ENCODE measurements around the gene AP4B1.

Gene AP4B1

GRCh38 chr1:113935970-113936369 lies 31.4 kb upstream of the AP4B1 start (continued):
- TF ChIP-seq TSHZ2 (CRISPR knock-in tag; IDR thresholded peaks at IDR 0.05), result no peak
- TF ChIP-seq BACH2 (CRISPR knock-in tag; IDR thresholded peaks at IDR 0.05; ENCODE audit: borderline replicate concordance), result no peak
- TF ChIP-seq GLIS3 (CRISPR knock-in tag; IDR thresholded peaks at IDR 0.05), result no peak
- TF ChIP-seq TCF4 (CRISPR knock-in tag; IDR thresholded peaks at IDR 0.05; ENCODE audit: borderline replicate concordance), result no peak
- TF ChIP-seq ZNF70 (CRISPR knock-in tag; IDR thresholded peaks at IDR 0.05), result no peak
- TF ChIP-seq ZC3H10 (CRISPR knock-in tag; IDR thresholded peaks at IDR 0.05), result no peak
- no peak for TF ChIP-seq ISL1 (CRISPR knock-in tag; IDR thresholded peaks at IDR 0.05)
- TF ChIP-seq ZNF565 (CRISPR knock-in tag; conservative IDR thresholded peaks at IDR 0.05; ENCODE audit: low read depth), result no peak
- no peak for TF ChIP-seq CSDC2 (CRISPR knock-in tag; IDR thresholded peaks at IDR 0.05)
- TF ChIP-seq ESRRG (CRISPR knock-in tag; IDR thresholded peaks at IDR 0.05), result no peak
- no peak for TF ChIP-seq ZNF8 (CRISPR knock-in tag; IDR thresholded peaks at IDR 0.05)

GRCh38 chr1:113935176-113935575 lies 30.6 kb upstream of the AP4B1 start:
- TF ChIP-seq PPARA (CRISPR knock-in tag; IDR thresholded peaks at IDR 0.05; ENCODE audit: borderline replicate concordance) (no peak), PATZ1 (CRISPR knock-in tag; IDR thresholded peaks at IDR 0.05; ENCODE audit: borderline replicate concordance) (no peak), ZFP3 (CRISPR knock-in tag; IDR thresholded peaks at IDR 0.05) (no peak)
- ATAC-seq, result no peak

GRCh38 chr1:113934511-113935055 lies 30.0 kb upstream of the AP4B1 start:
- TF ChIP-seq CSRNP3 (CRISPR knock-in tag; IDR thresholded peaks at IDR 0.05) (no peak), POU6F1 (CRISPR knock-in tag; IDR thresholded peaks at IDR 0.05; ENCODE audit: borderline replicate concordance, low read depth) (no peak), OSR1 (CRISPR knock-in tag; IDR thresholded peaks at IDR 0.05) (no peak), ZNF565 (CRISPR knock-in tag; conservative IDR thresholded peaks at IDR 0.05; ENCODE audit: low read depth) (no peak), GLIS3 (CRISPR knock-in tag; IDR thresholded peaks at IDR 0.05) (no peak), CREB5 (CRISPR knock-in tag; IDR thresholded peaks at IDR 0.05; ENCODE audit: low read depth) (no peak), TCF4 (CRISPR knock-in tag; IDR thresholded peaks at IDR 0.05; ENCODE audit: borderline replicate concordance) (no peak), ISL1 (CRISPR knock-in tag; IDR thresholded peaks at IDR 0.05) (no peak), TOX (CRISPR knock-in tag; IDR thresholded peaks at IDR 0.05; ENCODE audit: borderline replicate concordance) (no peak), ZFP30 (CRISPR knock-in tag; IDR thresholded peaks at IDR 0.05) (no peak)
- no peak for ATAC-seq

- no peak for ATAC-seq
- TF ChIP-seq TCF4 (CRISPR knock-in tag; IDR thresholded peaks at IDR 0.05; ENCODE audit: borderline replicate concordance) (no peak), GLIS3 (CRISPR knock-in tag; IDR thresholded peaks at IDR 0.05) (no peak), POU6F1 (CRISPR knock-in tag; IDR thresholded peaks at IDR 0.05; ENCODE audit: borderline replicate concordance, low read depth) (no peak), SNAI2 (CRISPR knock-in tag; IDR thresholded peaks at IDR 0.05) (no peak), TSHZ2 (CRISPR knock-in tag; IDR thresholded peaks at IDR 0.05) (no peak), ARNTL (CRISPR knock-in tag; IDR thresholded peaks at IDR 0.05; ENCODE audit: borderline replicate concordance, low read depth) (no peak), PPARA (CRISPR knock-in tag; IDR thresholded peaks at IDR 0.05; ENCODE audit: borderline replicate concordance) (no peak)
Measured at GRCh38 chr1:113934006-113934405, 29.4 kb upstream of the AP4B1 start.

All from SK-N-SH treated with all-trans-retinoic acid at 6 μM for 48 hours (cell line).